RWPE1 (cell line): ENCODE data around the gene ZMYM4.

Experiments used
- CTCF ChIA-PET: fragments of 350-600 bp; sonication (Branson Sonifier 250); formaldehyde crosslinking; extraction: SDS; loops from one replicate; lab custom pipeline; 2021; lab: Yijun Ruan, JAX
- POLR2A ChIA-PET: fragments of 400-600 bp; formaldehyde crosslinking; extraction: SDS; loops from one replicate; lab custom pipeline; 2020; ENCODE audit warnings: antibody characterized with exemption; ENCODE audit not compliant: low non-redundant PET; lab: Yijun Ruan, JAX
- DNase-seq: peaks from one replicate; pipeline ENCODE4 v3.0.0; 2012; ENCODE audit warnings: low spot score
- H3K27ac ChIP-seq: fragments of 450-650 bp; 2 replicates; pipeline ENCODE4 v1.5.1; 2017
- CTCF ChIP-seq: fragments of 450-650 bp; conservative IDR thresholded peaks from 2 replicates; pipeline ENCODE4 v1.5.1; 2017; ENCODE audit warnings: low read depth, mild to moderate bottlenecking

The ZMYM4 gene

GRCh38 chr1:35361638-35362037, 93.1 kb downstream of the ZMYM4 start:
- ChIA-PET CTCF (no interaction called here), POLR2A (no interaction called here)
- TF ChIP-seq CTCF: no peak
- H3K27ac ChIP-seq: no peak overlapping the region
- no peak for DNase-seq

GRCh38 chr1:35364741-35365140, 96.2 kb downstream of the ZMYM4 start:
- ChIA-PET POLR2A (no interaction called here), CTCF (no interaction called here)
- no peak for TF ChIP-seq CTCF
- H3K27ac ChIP-seq: no peak overlapping the region
- DNase-seq: no peak

GRCh38 chr1:35367914-35368313, 99.4 kb downstream of the ZMYM4 start:
- no peak for TF ChIP-seq CTCF
- no peak overlapping the region for H3K27ac ChIP-seq
- ChIA-PET CTCF (no interaction called here), POLR2A (no interaction called here)
- DNase-seq: no peak

- POLR2A ChIA-PET: no interaction called here
- no peak for DNase-seq
- CTCF ChIA-PET: interaction anchor here (0.5 to 0.6 kb wide), 2 partner anchors 43 to 357 kb away, joined by 4 to 6 read pairs; no protein-coding TSS in a partner anchor
- no peak overlapping the region for H3K27ac ChIP-seq
- no peak for TF ChIP-seq CTCF
These were observed 101.6 kb downstream of the ZMYM4 start for GRCh38 chr1:35369922-35370671.

- no peak overlapping the region for H3K27ac ChIP-seq
- TF ChIP-seq CTCF: no peak
- DNase-seq: no peak
- CTCF ChIA-PET: interaction anchor here (0.6 kb wide), 1 partner anchor 62 kb away, joined by 3 read pairs; no protein-coding TSS in a partner anchor
- POLR2A ChIA-PET: no interaction called here
These were observed 103.0 kb downstream of the ZMYM4 start for GRCh38 chr1:35371506-35371905.

- H3K27ac ChIP-seq: no peak overlapping the region
- TF ChIP-seq CTCF: no peak
- POLR2A ChIA-PET: no interaction called here
- DNase-seq: no peak
- CTCF ChIA-PET: interaction anchor here (0.6 kb wide), 1 partner anchor 26 kb away, joined by 3 read pairs; no protein-coding TSS in a partner anchor
These were observed 109.0 kb downstream of the ZMYM4 start for GRCh38 chr1:35377555-35377954.
